HEK293T (cell line): ENCODE measurements around the gene TSC2.

Experiments used
- CTCF ChIA-PET: fragments of 350-600 bp; formaldehyde crosslinking; extraction: SDS; loops from one replicate; lab custom pipeline; 2021; ENCODE audit warnings: antibody characterized with exemption, inconsistent platforms; lab: Yijun Ruan, JAX
- POLR2A ChIA-PET: fragments of 350-600 bp; formaldehyde crosslinking; extraction: SDS; loops from one replicate; lab custom pipeline; 2020; ENCODE audit warnings: antibody characterized with exemption, inconsistent platforms; lab: Yijun Ruan, JAX
- DNase-seq: peaks from one replicate; pipeline ENCODE4 v3.0.0; 2012; ENCODE audit warnings: mixed read lengths; ENCODE audit errors: extremely low spot score
- ARNT ChIP-seq: fragments of 450-650 bp; IDR thresholded peaks from 2 replicates; pipeline ENCODE4 v1.6.1; 2017; ENCODE audit warnings: mild to moderate bottlenecking
- BHLHE40 ChIP-seq: fragments of 450-650 bp; IDR thresholded peaks from 2 replicates; pipeline ENCODE4 v1.6.1; 2016; ENCODE audit warnings: mild to moderate bottlenecking, moderate library complexity, borderline replicate concordance
- CTBP1 ChIP-seq: fragments of 450-650 bp; IDR thresholded peaks from 2 replicates; pipeline ENCODE4 v1.6.1; 2016; ENCODE audit warnings: borderline replicate concordance
- ELF4 ChIP-seq: fragments of 450-650 bp; IDR thresholded peaks from 2 replicates; pipeline ENCODE4 v1.6.1; 2017; ENCODE audit warnings: antibody characterized with exemption
- FOXA1 ChIP-seq: fragments of 450-650 bp; IDR thresholded peaks from 2 replicates; pipeline ENCODE4 v1.6.1; 2016; ENCODE audit warnings: mild to moderate bottlenecking
- FOXK2 ChIP-seq: fragments of 450-650 bp; IDR thresholded peaks from 2 replicates; pipeline ENCODE4 v1.6.1; 2016; ENCODE audit warnings: mild to moderate bottlenecking
- FOXM1 ChIP-seq: fragments of 450-650 bp; IDR thresholded peaks from 2 replicates; pipeline ENCODE4 v1.6.1; 2017; ENCODE audit warnings: mild to moderate bottlenecking, borderline replicate concordance
- HDGF ChIP-seq: fragments of 450-650 bp; IDR thresholded peaks from 2 replicates; pipeline ENCODE4 v1.6.1; 2017; ENCODE audit warnings: antibody characterized with exemption, borderline replicate concordance
- L3MBTL2 ChIP-seq: fragments of 450-650 bp; conservative IDR thresholded peaks from 2 replicates; pipeline ENCODE4 v1.6.1; 2016; ENCODE audit warnings: mild to moderate bottlenecking
- LEF1 ChIP-seq: fragments of 450-650 bp; IDR thresholded peaks from 2 replicates; pipeline ENCODE4 v1.6.1; 2017; ENCODE audit warnings: mild to moderate bottlenecking, borderline replicate concordance
- NFRKB ChIP-seq: fragments of 450-650 bp; IDR thresholded peaks from 2 replicates; pipeline ENCODE4 v1.6.1; 2016; ENCODE audit warnings: mild to moderate bottlenecking, moderate library complexity
- PKNOX1 ChIP-seq: fragments of 450-650 bp; IDR thresholded peaks from 2 replicates; pipeline ENCODE4 v1.6.1; 2016
- SP1 ChIP-seq: fragments of 450-650 bp; IDR thresholded peaks from 2 replicates; pipeline ENCODE4 v1.6.1; 2017
- SUZ12 ChIP-seq: fragments of 450-650 bp; IDR thresholded peaks from 2 replicates; pipeline ENCODE4 v1.6.1; 2016; ENCODE audit warnings: mild to moderate bottlenecking
- TARDBP ChIP-seq: fragments of 450-650 bp; IDR thresholded peaks from 2 replicates; pipeline ENCODE4 v1.6.1; 2016
- ZNF384 ChIP-seq: fragments of 450-650 bp; IDR thresholded peaks from 2 replicates; pipeline ENCODE4 v1.6.1; 2016

The TSC2 gene

GRCh38 chr16:2058420-2058819, 10.6 kb downstream of the TSC2 start:
- POLR2A ChIA-PET: no interaction called here
- DNase-seq: no peak
- no peak for TF ChIP-seq NFRKB
- no peak for TF ChIP-seq SP1
- TF ChIP-seq CTBP1: no peak
- CTCF ChIA-PET: interaction anchor here (0.6 kb wide), 1 partner anchor 34 kb away, joined by 3 read pairs; no protein-coding TSS in a partner anchor

GRCh38 chr16:2058872-2059271, 11.1 kb downstream of the TSC2 start:
- ChIA-PET CTCF (interaction anchor here (0.6 kb wide), 1 partner anchor 35 kb away, joined by 3 read pairs; no protein-coding TSS in a partner anchor), POLR2A (no interaction called here)
- TF ChIP-seq FOXK2: no peak
- TF ChIP-seq SP1: no peak
- no peak for TF ChIP-seq ARNT
- no peak for TF ChIP-seq ELF4
- no peak for TF ChIP-seq L3MBTL2
- no peak for TF ChIP-seq LEF1
- no peak for TF ChIP-seq NFRKB
- no peak for TF ChIP-seq TARDBP
- no peak for TF ChIP-seq BHLHE40
- no peak for TF ChIP-seq SUZ12
- no peak for TF ChIP-seq HDGF
- no peak for TF ChIP-seq FOXA1
- no peak for TF ChIP-seq ZNF384
- no peak for TF ChIP-seq CTBP1
- no peak for TF ChIP-seq FOXM1
- no peak for TF ChIP-seq PKNOX1
- DNase-seq: no peak

- ChIA-PET POLR2A (interaction anchor here (1.1 kb wide), 1 partner anchor 12 kb away, joined by 6 read pairs; the partner anchor contains the start of genes NTHL1 and TSC2), CTCF (no interaction called here)
- DNase-seq: no peak
- TF ChIP-seq NFRKB (no peak), FOXK2 (no peak), SUZ12 (no peak), ARNT (no peak), FOXM1 (no peak), ELF4 (no peak), LEF1 (no peak), FOXA1 (no peak), HDGF (no peak), TARDBP (no peak)
Observed at GRCh38 chr16:2060346-2060745, 12.6 kb downstream of the TSC2 start.

- no peak for DNase-seq
- ChIA-PET CTCF (no interaction called here), POLR2A (interaction anchor here (1.1 kb wide), 1 partner anchor 13 kb away, joined by 6 read pairs; the partner anchor contains the start of genes NTHL1 and TSC2)
- TF ChIP-seq L3MBTL2 (no peak), SP1 (no peak), NFRKB (no peak)
Observed at GRCh38 chr16:2061023-2061422, 13.2 kb downstream of the TSC2 start.

GRCh38 chr16:2061526-2061925, 13.7 kb downstream of the TSC2 start:
- DNase-seq: no peak
- ChIA-PET POLR2A (interaction anchor here (1.1 to 3.2 kb wide), 2 partner anchors 14 to 90 kb away, joined by 3 to 15 read pairs; partner anchors contain the start of genes NTHL1, TBL3 and TSC2), CTCF (no interaction called here)
- TF ChIP-seq ZNF384 (no peak), TARDBP (no peak), CTBP1 (no peak), ELF4 (no peak), BHLHE40 (no peak), NFRKB (no peak), FOXM1 (no peak), LEF1 (no peak), PKNOX1 (no peak), SUZ12 (no peak)

GRCh38 chr16:2062801-2063200, 15.0 kb downstream of the TSC2 start:
- DNase-seq: no peak
- ChIA-PET POLR2A (interaction anchor here (1.1 to 3.2 kb wide), 2 partner anchors 15 to 91 kb away, joined by 3 to 15 read pairs; partner anchors contain the start of genes NTHL1, TBL3 and TSC2), CTCF (no interaction called here)
- no peak for TF ChIP-seq FOXM1
- TF ChIP-seq SUZ12: no peak
- TF ChIP-seq NFRKB: no peak
- TF ChIP-seq PKNOX1: no peak
- TF ChIP-seq SP1: no peak
- no peak for TF ChIP-seq L3MBTL2
- TF ChIP-seq FOXK2: no peak
- no peak for TF ChIP-seq ZNF384
- TF ChIP-seq BHLHE40: no peak
- TF ChIP-seq CTBP1: no peak
- TF ChIP-seq TARDBP: no peak
- TF ChIP-seq ARNT: no peak
- no peak for TF ChIP-seq LEF1
- TF ChIP-seq HDGF: no peak
- no peak for TF ChIP-seq FOXA1
- TF ChIP-seq ELF4: no peak

- ChIA-PET POLR2A (interaction anchor here (0.9 to 3.2 kb wide), 2 partner anchors 13 to 16 kb away, joined by 3 to 15 read pairs; partner anchors contain the start of genes NTHL1 and TSC2), CTCF (interaction anchor here (0.7 kb wide), 1 partner anchor 92 kb away, joined by 3 read pairs; no protein-coding TSS in a partner anchor)
- no peak for DNase-seq
- TF ChIP-seq FOXK2 (no peak), NFRKB (no peak), HDGF (no peak), PKNOX1 (no peak), SP1 (no peak), L3MBTL2 (no peak), FOXA1 (no peak), ELF4 (no peak), LEF1 (no peak), CTBP1 (no peak), TARDBP (no peak), ARNT (no peak), BHLHE40 (no peak), FOXM1 (no peak), ZNF384 (no peak)
Observed at GRCh38 chr16:2063861-2064260, 16.1 kb downstream of the TSC2 start.
